G401.6 (cell line): ENCODE data around the gene FOXP3.
"Not testable (repeated sequence)": the region's sequence is repeated elsewhere in the genome, so short reads cannot be mapped to it uniquely, and the experiment has no call there.

Experiments
- FAIRE-seq: peaks from 2 replicates; lab custom pipeline; 2012; peaks lifted over from hg19 to GRCh38; lab: Jason Lieb, UNC

The FOXP3 gene, protein sequence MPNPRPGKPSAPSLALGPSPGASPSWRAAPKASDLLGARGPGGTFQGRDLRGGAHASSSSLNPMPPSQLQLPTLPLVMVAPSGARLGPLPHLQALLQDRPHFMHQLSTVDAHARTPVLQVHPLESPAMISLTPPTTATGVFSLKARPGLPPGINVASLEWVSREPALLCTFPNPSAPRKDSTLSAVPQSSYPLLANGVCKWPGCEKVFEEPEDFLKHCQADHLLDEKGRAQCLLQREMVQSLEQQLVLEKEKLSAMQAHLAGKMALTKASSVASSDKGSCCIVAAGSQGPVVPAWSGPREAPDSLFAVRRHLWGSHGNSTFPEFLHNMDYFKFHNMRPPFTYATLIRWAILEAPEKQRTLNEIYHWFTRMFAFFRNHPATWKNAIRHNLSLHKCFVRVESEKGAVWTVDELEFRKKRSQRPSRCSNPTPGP

GRCh38 chrX:49264460-49264859 lies at the start of gene FOXP3:
TSS of gene FOXP3 (minus strand) at chrX:49264710. CDS start at chrX:49258505, 6,205 bp downstream.
- FAIRE-seq = no peak

DNA sequence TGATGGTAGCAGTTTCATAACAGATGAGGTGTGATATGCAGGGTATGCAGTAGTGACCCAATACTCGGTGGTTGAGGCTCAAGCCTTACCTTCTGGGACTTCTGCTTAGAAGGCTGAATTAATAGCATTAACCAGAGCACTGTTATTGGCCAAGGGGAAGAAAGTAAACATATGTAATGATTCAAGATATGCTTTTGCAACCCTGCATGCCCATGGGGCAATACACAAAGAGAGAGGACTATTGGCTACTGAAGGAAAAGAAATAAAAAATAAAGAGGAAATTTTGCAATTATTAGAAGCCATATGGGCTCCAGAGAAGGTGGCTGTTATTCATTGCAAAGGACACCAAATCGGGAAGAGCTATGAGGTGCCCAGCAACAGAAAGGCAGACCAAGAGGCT lies 47.7 kb upstream of the FOXP3 start:
- FAIRE-seq = no peak

GRCh38 chrX:49310371-49310770 lies 45.9 kb upstream of the FOXP3 start:
- no peak for FAIRE-seq

- FAIRE-seq = peak; percentile 86
Observed at GRCh38 chrX:49309401-49309981, 45.0 kb upstream of the FOXP3 start.

DNA sequence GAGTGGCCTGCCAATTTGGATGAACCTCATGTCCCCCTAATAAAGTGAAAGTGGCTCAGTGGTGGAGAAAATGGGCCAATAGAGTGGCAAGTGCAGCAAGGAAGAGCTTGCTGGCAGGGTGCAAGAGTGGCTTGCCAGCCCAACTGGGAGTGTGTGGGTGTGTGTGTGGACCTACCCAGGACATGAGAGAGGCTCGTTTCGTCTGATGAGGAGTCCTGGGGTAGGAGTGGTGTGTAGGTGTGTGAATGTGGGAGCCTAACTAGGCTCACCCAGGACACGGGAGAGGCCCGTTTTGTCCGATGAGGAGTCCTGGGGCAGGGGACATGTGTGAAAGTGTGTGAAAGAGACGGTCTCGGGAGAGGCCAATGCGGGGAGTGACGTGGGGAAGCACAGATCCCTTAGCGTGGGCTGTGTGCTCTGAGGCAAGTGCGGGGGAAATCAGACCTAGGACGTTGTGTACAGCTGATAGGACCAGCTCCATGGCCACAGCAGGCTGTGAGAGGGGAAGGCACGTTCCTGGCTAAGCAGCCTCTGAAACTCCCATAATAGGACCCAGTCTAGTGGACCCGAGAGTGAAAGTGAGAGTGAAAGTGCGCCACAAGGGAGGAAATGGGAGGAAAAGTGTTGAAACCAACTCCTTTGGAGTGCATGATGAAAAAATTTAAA lies 44.2 kb upstream of the FOXP3 start:
- no peak for FAIRE-seq

DNA sequence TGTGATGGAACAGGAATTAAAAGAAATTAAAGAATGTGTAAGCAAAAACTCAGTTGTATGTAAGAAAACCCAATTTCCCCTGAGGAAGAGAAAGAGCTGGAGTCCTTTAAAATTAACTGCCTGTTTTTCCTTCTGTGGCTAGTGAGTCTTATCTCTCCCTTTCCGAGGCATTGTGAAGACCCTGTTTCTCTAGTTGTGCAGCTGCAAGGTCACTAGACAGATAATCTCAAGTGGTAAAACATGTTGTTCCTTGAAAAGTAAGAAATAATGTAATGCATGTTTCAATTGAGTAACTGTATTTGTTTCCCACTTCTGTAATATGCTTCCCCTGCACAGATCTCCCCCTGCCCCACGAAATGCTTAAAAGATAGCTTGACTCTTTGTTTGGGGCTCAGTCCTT lies 43.3 kb upstream of the FOXP3 start:
- FAIRE-seq = not testable (repeated sequence)

- no peak for FAIRE-seq
Observed at GRCh38 chrX:49303346-49303745, 38.8 kb upstream of the FOXP3 start, which contains the start of gene GAGE10. TSS of gene GAGE10 (plus strand) at chrX:49303646. CDS start at chrX:49304860, 1,214 bp downstream.

GRCh38 chrX:49300703-49301102 lies 36.2 kb upstream of the FOXP3 start:
- FAIRE-seq = no peak

DNA sequence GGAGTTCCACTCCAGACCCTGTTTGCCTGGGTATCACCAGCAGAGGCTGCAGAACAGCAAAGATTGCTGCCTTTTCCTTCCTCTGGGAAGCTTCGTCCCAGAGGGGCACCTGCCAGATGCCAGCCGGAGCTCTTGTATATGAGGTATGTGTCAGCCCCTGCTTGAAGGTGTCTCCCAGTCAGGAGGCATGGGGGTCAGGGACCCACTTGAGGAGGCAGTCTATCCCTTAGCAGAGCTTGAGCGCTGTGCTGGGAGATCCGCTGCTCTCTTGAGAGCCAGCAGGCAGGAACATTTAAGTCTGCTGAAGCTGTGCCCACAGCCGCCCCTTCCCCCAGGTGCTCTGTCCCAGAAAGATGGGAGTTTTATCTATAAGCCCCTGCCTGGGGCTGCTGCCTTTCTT lies 34.8 kb upstream of the FOXP3 start:
- FAIRE-seq = not testable (repeated sequence)

DNA sequence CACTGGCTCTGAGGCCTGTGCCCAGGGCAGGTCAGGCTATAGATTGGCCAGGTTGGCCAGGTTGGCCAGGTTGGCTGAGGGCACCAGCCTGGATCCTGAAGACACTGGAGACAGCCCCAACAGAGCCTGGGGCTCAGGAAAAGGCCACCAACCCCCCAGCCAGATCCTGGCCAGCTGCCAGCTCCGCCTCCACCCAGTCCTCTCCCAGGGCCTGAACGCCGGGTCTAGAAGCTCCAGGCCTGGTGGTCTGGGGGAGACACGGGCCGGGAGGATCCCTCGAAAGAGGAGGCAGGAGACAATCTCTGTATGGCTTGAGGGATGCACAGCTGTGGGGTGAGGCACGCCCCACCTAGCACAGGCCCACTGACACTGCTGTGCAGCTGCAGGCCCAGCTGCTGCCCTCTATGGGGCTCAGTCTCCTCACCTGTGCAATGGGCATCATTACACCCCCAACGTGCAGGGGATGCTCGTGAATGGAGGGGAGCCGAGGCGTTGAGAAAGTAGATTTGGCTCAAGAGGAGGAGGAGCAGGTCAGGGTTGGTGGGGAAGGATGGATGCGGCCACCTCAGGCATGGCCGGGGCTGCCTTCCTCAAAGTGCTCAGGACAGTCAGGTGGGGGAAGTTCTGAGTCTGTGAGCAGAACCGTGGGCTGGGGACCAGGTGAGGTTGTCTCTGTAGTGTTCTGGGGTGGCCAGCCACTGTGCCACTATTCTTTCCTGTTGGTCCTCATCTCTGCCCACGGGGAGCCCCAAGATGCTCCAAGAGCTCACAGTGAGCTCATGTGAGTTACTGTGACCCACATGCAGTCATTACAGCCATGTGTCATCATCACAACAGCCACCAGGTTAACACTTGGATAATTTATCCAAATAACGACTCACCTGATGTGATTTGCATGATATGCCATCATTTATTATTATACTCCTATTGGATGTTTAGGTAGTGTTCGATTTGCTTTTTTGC lies 28.2 kb upstream of the FOXP3 start:
- no peak for FAIRE-seq

DNA sequence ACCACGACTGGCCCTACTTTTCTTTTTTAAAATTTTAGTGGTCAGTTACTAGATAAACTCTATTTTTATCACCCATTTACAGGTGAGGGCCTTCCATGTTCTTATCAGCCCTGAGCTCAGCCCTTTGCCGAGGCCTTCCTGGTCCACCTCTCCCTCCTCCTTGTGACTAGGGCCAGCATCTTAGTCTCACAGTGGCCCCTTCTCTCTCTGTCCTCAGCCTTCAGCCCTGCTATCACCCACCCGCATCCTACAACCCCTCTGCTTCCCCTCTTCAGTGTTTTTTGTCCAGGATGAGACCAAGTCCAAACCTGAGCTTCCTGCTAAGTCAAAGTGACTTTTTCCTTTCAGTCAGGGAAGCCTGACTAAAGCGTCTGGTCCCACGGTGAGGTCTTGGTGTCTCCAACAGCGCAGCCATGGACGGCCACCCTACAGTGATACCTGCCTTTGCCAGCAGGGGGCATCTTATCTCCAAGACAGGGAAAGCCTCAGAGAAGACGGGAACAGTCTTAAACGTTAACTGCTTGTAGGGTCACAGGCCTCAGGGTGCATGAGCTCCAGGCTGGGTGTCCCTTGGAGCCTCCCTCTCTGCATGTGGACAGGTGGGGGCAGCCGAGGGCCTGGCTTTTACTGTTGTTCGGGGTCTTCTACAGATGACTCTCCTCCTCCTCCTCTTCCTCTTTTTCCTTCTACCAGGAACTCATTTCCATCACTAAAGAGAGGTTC lies 27.3 kb upstream of the FOXP3 start:
- no peak for FAIRE-seq

DNA sequence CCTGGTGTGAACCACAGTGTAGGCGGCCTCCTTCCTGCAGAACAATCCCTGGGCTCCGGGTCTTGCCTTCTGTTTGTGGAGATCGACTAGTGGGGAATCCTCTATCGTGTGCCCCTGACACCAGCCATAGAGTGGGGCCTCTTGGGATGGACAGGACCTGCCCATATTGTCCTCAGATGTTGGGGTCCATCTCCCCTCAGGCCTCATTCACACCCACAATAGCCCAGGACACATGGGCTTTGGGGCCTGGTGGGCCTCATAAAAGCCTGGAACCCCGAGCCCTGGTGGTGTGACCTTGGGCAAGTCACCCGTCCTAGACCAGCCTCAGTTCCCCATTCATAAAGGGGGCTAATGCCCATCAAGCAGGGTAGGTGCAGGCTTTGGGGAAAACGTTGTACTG lies 25.7 kb upstream of the FOXP3 start:
- no peak for FAIRE-seq

- FAIRE-seq = no peak
Observed at GRCh38 chrX:49287665-49288064, 23.2 kb upstream of the FOXP3 start.

DNA sequence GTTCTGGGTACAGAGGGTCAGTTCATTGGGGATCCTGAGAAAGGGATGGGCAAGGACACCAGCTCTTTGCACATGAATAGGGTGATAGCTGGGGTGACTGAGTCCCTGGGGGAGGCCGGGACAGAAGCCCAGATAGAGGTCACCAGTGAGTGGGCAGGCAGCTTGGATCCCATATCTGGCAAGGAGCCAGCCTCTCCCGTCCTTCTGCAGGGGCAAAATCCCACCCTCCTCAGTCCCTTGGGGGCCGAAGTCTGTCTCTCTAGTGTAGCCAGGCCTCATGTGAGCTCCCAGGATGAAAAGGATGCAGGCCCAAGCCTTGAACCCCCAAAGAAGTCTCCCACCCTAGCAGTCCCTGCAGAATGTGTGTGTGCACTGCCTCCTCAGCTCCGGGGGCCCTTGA lies 22.1 kb upstream of the FOXP3 start:
- FAIRE-seq = no peak

DNA sequence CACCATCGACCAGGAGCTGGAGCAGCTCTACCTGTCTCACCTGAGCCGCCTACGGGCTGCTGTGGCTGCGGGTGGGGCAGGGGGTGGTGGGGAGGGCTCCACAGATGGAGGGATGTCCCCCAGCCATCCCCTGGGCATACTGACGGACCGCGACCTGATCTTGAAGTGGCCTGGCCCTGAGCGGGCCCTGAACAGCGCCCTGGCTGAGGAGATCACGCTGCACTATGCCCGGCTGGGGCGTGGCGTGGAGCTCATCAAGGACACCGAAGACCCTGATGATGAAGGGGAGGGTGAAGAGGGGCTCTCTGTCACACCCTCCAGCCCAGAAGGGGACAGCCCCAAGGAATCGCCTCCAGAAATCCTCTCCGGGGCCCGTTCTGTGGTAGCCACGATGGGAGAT lies 21.6 kb upstream of the FOXP3 start:
- no peak for FAIRE-seq

DNA sequence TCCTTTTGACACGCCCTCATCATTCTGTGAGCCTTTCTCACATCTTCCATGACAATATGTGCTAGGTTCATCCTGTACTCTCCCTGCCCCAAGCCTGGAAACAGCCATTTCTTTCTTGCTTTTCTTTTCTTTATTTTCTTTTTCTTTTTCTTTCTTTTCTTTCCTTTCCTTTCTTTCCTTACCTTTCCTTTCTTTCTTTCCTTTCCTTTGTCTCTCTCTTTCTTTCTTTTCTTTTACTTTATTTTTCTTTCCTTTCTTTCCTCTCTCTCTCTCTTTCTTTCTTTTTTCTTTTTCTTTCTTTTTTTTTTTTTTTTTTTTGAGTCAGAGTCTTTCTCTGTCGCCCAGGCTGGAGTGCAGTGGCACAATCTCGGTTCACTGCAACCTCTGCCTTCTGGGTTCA lies 19.7 kb upstream of the FOXP3 start:
- no peak for FAIRE-seq

DNA sequence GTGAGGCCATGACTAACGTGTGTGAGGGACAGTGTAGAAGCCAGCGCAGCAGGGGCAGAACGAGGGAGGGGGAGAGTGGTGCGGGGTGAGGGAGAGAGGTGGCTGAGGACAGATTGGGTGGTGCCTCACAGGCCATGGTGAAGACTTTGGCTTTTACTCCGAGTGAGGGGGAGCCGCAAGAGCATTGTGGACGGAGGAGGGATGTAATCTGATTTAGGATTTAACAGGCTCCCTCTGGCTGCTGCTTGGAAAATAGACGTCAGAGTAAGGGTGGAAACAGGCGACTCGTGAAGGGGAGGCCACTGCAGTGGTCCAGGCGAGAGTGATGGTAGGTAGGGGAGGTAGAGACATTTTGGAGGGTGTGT lies 18.1 kb upstream of the FOXP3 start:
- peak; percentile 46 for FAIRE-seq

DNA sequence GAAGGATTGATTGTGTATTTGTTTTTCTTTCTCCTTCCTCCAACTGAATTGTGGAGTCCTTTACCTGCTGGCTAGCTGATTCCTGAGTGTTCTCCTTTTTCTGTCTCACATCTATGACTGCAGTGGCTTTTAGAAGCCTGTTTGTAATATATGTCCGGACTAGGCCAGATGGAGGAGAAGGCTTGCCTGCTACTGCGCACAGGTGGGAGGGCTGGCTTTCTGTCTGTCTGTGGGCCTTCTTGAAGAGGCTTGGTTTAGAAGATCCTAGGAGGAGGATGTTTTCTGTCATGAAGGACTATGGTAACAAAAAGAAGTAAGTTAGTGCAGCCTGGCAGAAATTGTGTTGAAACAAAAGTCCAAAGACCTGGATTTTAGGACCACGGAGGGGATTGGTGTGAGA lies 13.6 kb upstream of the FOXP3 start:
- FAIRE-seq = no peak

DNA sequence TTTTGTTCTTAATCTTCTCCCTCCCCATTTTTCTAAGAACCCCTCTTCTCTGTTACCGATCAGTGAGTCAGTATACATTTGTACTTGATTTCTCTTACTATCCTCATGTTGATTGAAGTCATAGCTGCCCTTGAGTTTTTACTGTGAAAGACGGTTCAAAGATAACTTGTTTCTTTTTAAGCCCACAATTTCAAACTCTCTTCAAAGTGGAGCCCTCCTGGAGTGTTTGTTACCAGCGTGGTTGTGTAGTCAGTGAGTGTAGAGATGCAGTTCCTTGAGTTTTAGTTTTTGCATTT lies 13.0 kb upstream of the FOXP3 start:
- no peak for FAIRE-seq

DNA sequence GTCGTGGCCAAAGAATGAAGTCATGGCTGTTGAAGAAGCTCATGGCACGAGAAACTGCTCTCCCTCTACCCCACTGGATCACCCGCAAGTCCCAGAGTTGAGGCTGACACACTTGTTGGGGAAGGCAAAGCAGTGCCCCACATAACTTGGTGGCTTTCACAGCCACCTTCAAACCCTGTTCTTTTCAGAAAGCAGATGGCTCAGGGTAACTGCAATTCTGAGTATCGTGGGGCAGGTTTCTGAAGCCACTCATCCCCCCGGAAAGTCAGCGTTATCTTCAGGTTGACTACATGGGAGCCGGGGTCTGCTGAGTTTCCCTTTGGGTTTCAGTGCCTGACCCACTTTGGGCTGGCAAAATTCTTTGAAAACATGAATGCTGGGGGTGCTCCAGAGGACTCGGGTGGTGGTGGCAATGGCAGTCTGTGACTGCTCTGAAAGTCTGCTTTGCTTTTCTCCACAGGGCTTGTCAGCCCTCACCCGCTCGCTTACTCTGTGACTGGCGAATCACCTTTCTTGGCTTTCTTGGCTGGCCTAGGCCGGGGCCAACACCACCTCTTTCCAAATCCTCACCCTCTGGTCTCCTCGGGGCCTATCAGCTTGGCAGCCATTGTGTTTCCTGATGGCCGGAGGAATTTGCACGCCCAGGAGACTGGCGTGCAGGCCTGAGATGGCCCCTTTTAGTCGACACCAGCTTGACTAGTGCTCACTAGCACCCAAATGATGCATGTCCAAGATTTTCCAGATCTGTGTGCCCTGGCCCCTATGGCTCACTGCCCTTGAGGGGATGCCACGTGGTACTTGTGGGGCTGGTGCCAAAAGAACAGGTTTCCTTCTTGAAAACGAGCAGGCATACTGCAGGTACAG lies 12.4 kb upstream of the FOXP3 start:
- no peak for FAIRE-seq

GRCh38 chrX:49276207-49276606 lies 11.7 kb upstream of the FOXP3 start:
- no peak for FAIRE-seq
